OCI-LY3 (cell line): ENCODE results near the gene SDK1.

Experiments
- EZH2phosphoT487 ChIP-seq: fragments of 200-600 bp; shearing (Covaris generic); IDR thresholded peaks from 2 replicates; pipeline ENCODE4 v1.6.1; 2018; ENCODE audit warnings: antibody characterized with exemption, mixed run types, low read depth
- TF ChIP-seq, protein P1 (sequence below): fragments of 200-600, 300-600 bp; sonication (generic); IDR thresholded peaks from 2 replicates; pipeline ENCODE4 v1.5.1; 2014; ENCODE audit warnings: antibody characterized with exemption, low read length, low read depth

DNA sequence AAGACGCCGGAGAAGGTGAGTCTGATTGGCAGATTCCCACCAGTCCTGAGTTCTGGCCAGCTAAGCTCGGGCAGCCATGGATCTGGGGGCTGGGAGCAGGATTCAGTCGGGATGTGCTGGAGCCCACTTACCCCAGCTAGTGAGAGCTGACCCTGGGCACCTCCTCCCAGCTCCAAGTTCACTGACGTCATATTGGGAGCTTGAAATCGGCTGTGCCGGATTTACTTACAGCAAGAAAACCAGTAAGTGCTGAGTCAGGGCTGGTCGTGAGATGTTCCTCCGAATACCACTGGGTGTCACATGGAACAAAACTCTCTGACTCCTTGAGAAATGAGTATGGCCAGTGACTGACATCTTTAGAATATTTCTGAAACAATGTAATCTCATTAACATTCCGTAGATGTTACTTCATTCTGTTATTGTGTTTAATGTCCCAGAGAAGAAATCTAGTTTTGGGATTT, 621.2 kb downstream of the SDK1 start:
- TF ChIP-seq, protein P1, sequence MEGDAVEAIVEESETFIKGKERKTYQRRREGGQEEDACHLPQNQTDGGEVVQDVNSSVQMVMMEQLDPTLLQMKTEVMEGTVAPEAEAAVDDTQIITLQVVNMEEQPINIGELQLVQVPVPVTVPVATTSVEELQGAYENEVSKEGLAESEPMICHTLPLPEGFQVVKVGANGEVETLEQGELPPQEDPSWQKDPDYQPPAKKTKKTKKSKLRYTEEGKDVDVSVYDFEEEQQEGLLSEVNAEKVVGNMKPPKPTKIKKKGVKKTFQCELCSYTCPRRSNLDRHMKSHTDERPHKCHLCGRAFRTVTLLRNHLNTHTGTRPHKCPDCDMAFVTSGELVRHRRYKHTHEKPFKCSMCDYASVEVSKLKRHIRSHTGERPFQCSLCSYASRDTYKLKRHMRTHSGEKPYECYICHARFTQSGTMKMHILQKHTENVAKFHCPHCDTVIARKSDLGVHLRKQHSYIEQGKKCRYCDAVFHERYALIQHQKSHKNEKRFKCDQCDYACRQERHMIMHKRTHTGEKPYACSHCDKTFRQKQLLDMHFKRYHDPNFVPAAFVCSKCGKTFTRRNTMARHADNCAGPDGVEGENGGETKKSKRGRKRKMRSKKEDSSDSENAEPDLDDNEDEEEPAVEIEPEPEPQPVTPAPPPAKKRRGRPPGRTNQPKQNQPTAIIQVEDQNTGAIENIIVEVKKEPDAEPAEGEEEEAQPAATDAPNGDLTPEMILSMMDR, result no peak
- no peak for TF ChIP-seq EZH2phosphoT487
